Uterus (tissue), 4 donors: Measurements from ENCODE around the gene SMARCAL1. TPM values are rescaled to one million over a fixed set of nuclear protein-coding genes. Genes with fewer than 3 reads are reported as not detected.

Experiments used
- DNase-seq, 2 donors: peaks; one replicate each; pipeline ENCODE4 v3.0.0-alpha.2; 2019 to 2020
- H3K27ac ChIP-seq, 2 donors: fragments of 200-600 bp; sonication (generic); 1 replicate in 1 of 2; 2 replicates in 1 of 2; pipeline ENCODE4 v1.5.1; 2016 to 2018
- H3K27me3 ChIP-seq, 2 donors: fragments of 200-600 bp; sonication (generic); one replicate each; pipeline ENCODE4 v1.5.1; 2018 to 2019; ENCODE audit warnings: control low read depth in 1 of 2
- H3K36me3 ChIP-seq, 2 donors: fragments of 200-600 bp; sonication (generic); one replicate each; pipeline ENCODE4 v1.5.1; 2019; ENCODE audit warnings: control low read depth in 1 of 2
- H3K4me1 ChIP-seq, 2 donors: fragments of 200-600 bp; sonication (generic); one replicate each; pipeline ENCODE4 v1.5.1; 2018 to 2019; ENCODE audit warnings: control low read depth in 1 of 2
- H3K4me3 ChIP-seq, 2 donors: fragments of 200-600 bp; sonication (generic); 1 replicate in 1 of 2; 2 replicates in 1 of 2; pipeline ENCODE4 v1.5.1; 2018 to 2019; ENCODE audit warnings: mild to moderate bottlenecking in 1 of 2
- H3K9me3 ChIP-seq, 2 donors: fragments of 200-600 bp; sonication (generic); one replicate each; pipeline ENCODE4 v1.5.1; 2019; ENCODE audit warnings: control low read depth in 1 of 2
- CTCF ChIP-seq, 4 experiments: fragments of 200-600 bp in 2 of 4; fragments of 450-650 bp in 2 of 4; sonication (generic) in 2 of 4; IDR thresholded peaks; one replicate each; pipeline ENCODE4 v1.5.1; 2016 to 2019; ENCODE audit warnings: antibody characterized with exemption in 4 of 4, mild to moderate bottlenecking in 2 of 4, moderate library complexity in 1 of 4
- POLR2A ChIP-seq, 2 donors: fragments of 450-650 bp; IDR thresholded peaks; one replicate each; pipeline ENCODE4 v1.6.1; 2016; ENCODE audit warnings: antibody characterized with exemption in 2 of 2, mild to moderate bottlenecking in 1 of 2, moderate library complexity in 1 of 2
- intact Hi-C: fragments of 100-400 bp; cut with DNase I; formaldehyde crosslinking; loops from one replicate; pipeline ENCODE4 v1.15.1; 2023; ENCODE audit warnings: low total_unique reads
- total RNA-seq, 4 donors: library from RNA; depleted of rRNA in 3 of 4; stranded (reverse); fragments of >200 nt in 3 of 4; gene quantifications; one replicate each; pipeline versions ENCODE4 v1.1.0 to v1.2.4, GENCODE V29; 2014 to 2023
- donor health status: DM: yes; HTN: yes; CAD: no.

Gene SMARCAL1
- total RNA-seq, 4 donors from 2014 or later = 8.5 to 25.1 (median 15.5) TPM

DNA sequence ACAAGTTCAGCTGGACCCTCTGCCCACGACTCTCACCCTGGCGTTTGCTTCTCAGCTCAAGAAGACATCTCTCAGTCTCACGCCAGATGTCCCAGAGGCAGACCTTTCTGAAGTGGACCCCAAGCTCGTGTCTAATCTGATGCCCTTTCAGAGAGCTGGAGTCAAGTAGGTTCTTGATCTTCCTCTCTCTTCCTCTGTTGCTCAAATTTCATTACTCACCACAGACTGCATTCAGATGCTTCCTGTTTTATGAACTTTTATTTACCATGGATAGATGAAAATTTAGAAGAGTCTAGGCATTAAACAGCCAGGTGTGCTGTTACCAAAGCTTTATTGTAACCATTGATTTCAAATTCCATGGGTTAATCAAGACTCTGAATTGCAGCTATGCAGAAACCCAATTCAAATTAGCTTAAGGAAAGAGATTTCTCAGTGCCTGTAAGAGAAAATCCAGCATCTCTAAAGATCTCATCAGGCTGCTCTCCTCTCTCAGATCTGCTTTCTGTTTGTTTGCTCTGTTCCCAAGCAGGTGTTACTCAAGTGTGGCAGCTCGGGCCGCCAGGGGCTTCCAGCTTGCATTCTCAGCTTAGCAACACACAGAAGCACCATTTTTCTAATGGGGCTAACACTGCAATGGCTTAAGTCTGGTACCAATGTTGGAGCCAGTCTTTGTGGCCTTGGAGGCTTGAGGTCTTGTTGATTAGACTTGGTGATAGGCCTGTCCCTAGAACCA is 16.5 kb downstream of the SMARCAL1 start:
- Histone ChIP-seq H3K4me1 (no peaks in the 10 kb centered on the region), H3K9me3 (no peaks in the 10 kb centered on the region), H3K27me3 (no peaks in the 10 kb centered on the region), H3K4me3 (no peak overlapping the region), H3K36me3 (no peaks in the 10 kb centered on the region), H3K27ac (no peak overlapping the region)
- TF ChIP-seq POLR2A (IDR thresholded peaks at IDR 0.05) (no peak), CTCF (IDR thresholded peaks at IDR 0.05) (no peak)
- intact Hi-C loops = no loop called here
- no peak for DNase-seq

DNA sequence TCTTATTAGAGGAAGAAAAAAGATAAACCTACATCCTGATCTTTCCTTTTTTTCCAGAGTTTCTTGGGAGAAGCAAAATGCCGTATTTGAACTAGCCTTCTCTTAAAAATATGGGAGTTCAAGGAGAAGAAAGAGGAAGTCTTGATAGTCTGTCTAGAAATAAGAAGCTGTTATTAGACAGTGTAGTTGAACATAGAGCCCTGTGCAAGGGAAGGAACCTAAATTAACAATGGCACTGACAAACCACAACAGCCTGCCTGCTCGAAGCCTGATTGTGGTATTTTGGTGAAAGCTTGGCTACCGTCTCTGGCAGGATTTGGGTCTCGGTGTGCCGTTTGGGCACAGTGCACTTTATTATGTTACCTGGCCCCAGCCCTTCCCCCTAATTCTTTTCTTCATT is 17.1 kb downstream of the SMARCAL1 start:
- no peaks in the 10 kb centered on the region for H3K27me3 ChIP-seq
- TF ChIP-seq POLR2A (IDR thresholded peaks at IDR 0.05) (no peak), CTCF (IDR thresholded peaks at IDR 0.05) (no peak)
- H3K9me3 ChIP-seq = no peaks in the 10 kb centered on the region
- no peak overlapping the region for H3K4me3 ChIP-seq
- intact Hi-C loops = no loop called here
- no peaks in the 10 kb centered on the region for H3K36me3 ChIP-seq
- no peak for DNase-seq
- no peaks in the 10 kb centered on the region for H3K4me1 ChIP-seq
- no peak overlapping the region for H3K27ac ChIP-seq

- Histone ChIP-seq H3K27ac (peak overlapping the region in 1 of 2 donors; percentile 14), H3K4me1 (no peaks in the 10 kb centered on the region), H3K4me3 (no peak overlapping the region), H3K36me3 (no peaks in the 10 kb centered on the region), H3K9me3 (no peaks in the 10 kb centered on the region), H3K27me3 (no peaks in the 10 kb centered on the region)
- DNase-seq = no peak
- TF ChIP-seq CTCF (IDR thresholded peaks at IDR 0.05) = no peak
- no peak for TF ChIP-seq POLR2A (IDR thresholded peaks at IDR 0.05)
- intact Hi-C loops = no loop called here
Measured at GRCh38 chr2:216430811-216431530, 18.7 kb downstream of the SMARCAL1 start.

- Histone ChIP-seq H3K27me3 (no peaks in the 10 kb centered on the region), H3K27ac (peak overlapping the region in 1 of 2 donors; percentile 14), H3K4me1 (no peaks in the 10 kb centered on the region), H3K9me3 (no peaks in the 10 kb centered on the region), H3K36me3 (no peaks in the 10 kb centered on the region), H3K4me3 (no peak overlapping the region)
- no peak for DNase-seq
- intact Hi-C loops = no loop called here
- TF ChIP-seq POLR2A (IDR thresholded peaks at IDR 0.05) (no peak), CTCF (IDR thresholded peaks at IDR 0.05) (no peak)
Measured at GRCh38 chr2:216431531-216431856, 19.2 kb downstream of the SMARCAL1 start.

DNA sequence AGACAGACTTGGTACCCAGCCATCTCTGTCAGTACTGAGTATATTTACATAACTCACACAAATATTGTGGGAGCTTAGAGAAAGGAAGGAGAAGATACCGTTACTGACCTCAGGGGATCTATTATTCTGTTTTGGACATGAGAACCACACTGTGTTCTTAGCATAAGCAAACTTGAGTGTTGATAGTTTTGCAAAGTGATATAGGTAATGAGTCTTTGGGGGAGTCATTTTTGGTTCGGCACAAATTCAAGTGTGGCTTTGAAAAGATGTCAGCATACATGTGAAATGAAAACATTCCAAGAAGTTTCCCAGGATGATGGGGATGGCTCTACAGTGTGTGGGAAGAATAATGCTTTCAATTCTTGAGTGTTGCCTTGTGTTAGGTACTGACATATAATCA is 24.1 kb downstream of the SMARCAL1 start:
- H3K4me3 ChIP-seq = no peak overlapping the region
- H3K4me1 ChIP-seq = no peaks in the 10 kb centered on the region
- H3K36me3 ChIP-seq = no peaks in the 10 kb centered on the region
- TF ChIP-seq CTCF (IDR thresholded peaks at IDR 0.05) (no peak), POLR2A (IDR thresholded peaks at IDR 0.05) (no peak)
- DNase-seq = no peak
- intact Hi-C loops = no loop called here
- no peaks in the 10 kb centered on the region for H3K27me3 ChIP-seq
- no peak overlapping the region for H3K27ac ChIP-seq
- no peaks in the 10 kb centered on the region for H3K9me3 ChIP-seq
